Stimulated activated CD4-positive, alpha-beta T cell treated with anti-CD3 and anti-CD28 coated beads, Interleukin-15, amount 100 ng/mL, for 24 hours (primary cell): Measurements from ENCODE around the gene GLYR1.
A peak's percentile ranks its signal among the peaks of the same experiment; 100 is the strongest.
"Not testable (repeated sequence)": the region's sequence is repeated elsewhere in the genome, so short reads cannot be mapped to it uniquely, and the experiment has no call there.

ENCODE experiments used
- DNase-seq: peaks from one replicate; pipeline ENCODE4 v3.0.0-alpha.2; 2020

The GLYR1 gene

DNA sequence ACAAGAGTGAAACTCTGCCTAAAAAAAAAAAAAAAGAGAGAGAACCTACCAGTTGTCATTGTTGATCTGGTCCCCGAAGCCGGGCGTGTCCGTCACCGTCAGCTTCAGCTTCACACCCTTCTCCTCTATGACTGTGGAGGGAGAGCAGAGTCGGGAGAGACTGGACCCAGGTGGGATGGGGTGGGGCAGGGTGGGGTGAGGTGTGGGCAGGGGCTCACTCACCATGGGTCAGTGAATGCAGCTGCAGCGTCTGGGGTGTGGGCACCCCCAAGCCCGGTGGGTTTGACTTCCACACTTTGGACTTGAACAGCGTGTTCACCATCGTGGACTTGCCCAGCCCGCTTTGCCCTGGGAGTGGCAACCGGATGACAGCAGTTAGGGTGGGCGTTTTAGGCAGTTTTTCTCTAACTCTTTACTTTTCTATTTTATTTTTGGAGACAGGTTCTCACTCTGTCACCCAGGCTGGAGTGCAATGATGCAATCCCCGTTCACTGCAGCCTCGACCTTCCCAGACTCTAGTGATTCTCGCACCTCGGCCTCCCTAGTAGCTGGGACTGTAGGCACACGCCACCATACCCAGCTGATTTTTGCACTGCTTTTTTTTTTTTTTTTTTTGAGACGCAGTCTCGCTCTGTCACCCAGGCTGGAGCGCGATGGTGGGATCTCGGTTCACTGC, 61.2 kb downstream of the GLYR1 start:
- no peak for DNase-seq

GRCh38 chr16:4784444-4784987, 62.6 kb downstream of the GLYR1 start:
- DNase-seq: not testable (repeated sequence)

DNA sequence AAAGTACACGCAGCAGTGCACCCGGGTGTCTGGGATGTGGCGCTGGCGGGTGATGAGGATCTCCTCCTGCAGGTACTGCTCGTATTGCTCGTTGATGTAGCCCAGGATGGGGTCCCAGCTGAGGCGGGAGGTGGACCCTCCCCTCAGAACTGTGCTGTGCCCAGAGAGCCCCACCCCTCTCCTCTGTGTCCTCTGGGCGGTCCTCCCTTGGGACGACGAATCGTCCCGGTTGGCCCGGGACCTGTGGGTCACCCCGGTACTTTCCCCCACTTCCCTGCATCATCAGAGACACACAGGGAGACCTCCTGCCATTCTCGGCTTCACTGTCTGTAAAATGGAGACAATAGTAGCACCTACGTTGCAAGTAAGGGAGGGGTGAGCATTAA, 63.1 kb downstream of the GLYR1 start:
- DNase-seq: no peak

GRCh38 chr16:4783251-4783950, 63.7 kb downstream of the GLYR1 start:
- no peak for DNase-seq

DNA sequence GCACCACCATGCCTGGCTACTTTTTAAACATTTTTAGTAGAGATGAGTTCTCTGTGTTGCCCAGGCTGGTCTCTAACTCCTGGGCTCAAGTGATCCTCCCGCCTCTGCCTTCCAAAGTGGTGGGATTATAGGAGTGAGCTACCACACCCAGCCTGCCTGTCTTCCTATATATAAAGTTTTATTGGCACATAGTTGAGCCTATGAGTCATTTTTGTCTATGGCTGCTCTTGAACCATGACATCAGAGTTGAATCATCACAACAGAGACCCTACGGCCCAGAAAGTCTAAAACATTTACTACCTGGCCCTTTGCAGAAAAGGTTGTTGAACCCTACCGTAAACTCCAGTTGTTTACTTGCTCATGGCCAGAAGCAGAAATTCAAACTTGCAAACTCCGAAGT, 66.9 kb downstream of the GLYR1 start:
- no peak for DNase-seq

GRCh38 chr16:4778050-4778392, 69.1 kb downstream of the GLYR1 start:
- no peak for DNase-seq

DNA sequence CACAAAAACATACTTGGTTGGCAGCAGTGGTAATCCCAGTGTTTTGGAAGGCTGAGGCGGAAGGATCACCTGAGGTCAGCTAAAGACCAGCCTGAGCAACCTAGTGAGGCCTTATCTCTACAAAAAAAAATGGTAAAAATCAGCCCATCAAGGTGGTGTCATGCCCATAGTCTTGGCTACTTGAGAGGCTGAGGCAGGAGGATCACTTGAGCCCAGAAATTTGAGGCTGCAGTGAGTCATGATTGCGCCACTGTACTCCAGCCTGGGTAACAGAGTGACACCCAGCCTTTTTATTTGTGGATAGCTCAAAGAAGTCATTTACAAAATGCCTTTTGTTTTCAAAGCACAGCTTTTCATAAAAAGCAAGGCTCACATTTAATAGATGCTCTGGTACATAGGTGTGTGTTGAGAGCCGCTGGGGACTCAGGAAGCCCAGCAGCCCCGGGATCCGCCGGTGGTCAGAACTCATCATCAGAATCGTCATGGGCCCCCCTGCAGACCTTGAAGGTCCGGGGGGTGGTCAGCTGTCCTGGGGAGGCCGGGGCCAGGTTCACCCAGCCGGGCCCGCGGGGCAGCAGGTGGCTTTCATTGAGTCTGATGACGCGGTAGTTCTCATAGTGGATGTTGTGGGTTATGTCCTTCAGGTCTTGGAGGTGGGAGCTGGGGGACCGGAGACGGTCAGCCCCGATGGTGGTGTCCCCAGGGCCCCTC, 69.6 kb downstream of the GLYR1 start:
- no peak for DNase-seq

DNA sequence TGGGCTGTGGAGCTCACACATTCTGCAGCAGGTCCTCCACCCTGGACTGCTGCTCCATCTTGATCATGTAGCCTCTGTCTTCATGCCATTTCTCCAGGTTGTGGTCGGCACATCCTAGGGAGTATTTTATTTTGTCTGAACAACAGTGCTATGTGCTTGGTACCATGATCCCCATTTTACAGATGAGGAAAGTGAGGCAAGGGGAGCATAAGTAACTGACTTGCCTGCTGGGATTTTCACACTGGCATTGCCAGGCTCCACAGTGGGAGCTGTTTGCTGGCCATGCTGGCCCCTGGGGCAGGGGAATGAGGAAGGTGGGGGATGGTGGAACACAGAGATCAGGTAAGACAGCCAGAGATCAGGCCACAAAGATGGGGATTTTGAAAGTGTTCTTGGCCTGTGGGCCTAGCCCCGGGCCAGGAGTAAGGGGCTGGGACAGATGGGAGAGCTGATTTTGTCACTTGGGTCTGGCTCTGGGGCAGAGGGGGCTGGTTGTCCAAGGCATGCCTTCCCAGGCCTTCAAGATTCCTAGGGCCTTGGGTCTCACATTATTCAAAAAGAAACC, 70.9 kb downstream of the GLYR1 start:
- DNase-seq: no peak

- DNase-seq: no peak
Observed at GRCh38 chr16:4775005-4775404, 72.1 kb downstream of the GLYR1 start.

DNA sequence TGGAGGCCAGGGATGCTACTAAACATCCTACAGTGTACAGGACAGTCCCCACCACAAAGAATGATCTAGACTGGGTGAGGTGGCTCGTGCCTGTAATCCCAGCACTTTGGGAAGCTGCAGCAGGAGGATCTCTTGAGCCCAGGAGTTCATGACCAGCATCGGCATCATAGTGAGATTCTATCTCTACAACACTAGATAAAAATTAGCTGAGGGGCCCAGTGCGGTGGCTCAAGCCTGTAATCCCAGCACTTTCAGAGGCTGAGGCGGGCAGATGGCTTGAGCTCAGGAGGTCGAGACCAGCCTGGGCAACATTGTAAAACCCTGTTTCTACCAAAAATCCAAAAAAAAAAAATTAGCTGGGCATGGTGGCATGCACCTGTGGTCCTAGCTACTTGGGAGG, 74.7 kb downstream of the GLYR1 start:
- DNase-seq: no peak

DNA sequence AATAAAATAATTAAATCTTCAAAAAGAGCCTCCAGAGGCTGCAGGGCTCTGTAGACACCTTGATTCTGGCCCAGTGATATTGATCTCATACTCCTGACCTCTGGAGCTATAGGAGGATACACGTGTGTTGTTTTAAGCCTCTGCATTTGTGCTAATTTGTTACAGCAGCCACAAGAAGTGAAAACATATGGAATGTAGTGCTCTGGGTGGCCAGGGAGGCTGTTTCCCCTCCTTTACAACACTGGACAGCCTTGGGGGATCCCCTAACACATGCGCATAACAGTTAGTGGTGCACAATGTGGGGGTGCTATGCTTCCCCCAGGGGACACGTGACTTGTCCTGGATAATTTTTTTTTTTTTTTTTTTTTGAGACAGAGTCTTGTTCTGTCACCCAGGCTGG, 75.4 kb downstream of the GLYR1 start:
- DNase-seq: no peak

GRCh38 chr16:4769306-4769638, 77.8 kb downstream of the GLYR1 start:
- no peak for DNase-seq

DNA sequence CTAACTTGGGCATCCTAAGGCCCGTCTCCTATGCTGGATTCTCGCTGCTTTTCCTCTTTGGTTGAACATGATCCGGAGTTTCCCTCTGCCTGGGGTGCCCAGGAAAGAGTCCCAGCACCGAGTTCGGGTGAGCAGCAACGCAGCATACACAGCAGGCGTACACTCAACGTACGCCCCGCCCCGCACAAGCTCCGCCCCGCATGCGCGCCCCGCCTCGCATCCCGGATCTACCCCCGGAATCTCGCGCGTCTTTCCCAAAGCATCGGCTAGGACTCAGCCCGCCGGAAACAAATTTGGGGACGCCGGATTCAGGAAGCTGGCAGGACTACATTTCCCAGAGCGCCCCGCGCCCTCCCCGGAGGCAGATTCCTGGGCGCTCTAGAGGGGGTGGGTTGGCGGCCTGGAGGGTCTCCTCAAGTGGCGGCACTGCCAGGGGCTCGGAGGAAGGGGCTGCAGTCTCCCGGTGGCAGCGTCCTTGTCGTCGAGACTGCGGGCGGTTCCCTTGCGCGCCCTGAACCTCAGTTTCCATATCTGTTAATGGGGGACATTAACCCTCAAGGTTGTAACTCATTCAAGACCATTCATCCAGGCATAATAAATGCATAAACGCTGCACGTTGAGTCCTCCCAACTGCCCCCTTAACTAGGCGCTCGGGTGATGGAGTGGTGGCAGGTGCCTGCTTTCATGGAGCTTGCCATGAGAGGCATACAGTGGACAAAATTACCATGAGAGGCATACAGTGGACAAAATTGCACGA, 78.4 kb downstream of the GLYR1 start:
- peak; percentile 96 for DNase-seq

DNA sequence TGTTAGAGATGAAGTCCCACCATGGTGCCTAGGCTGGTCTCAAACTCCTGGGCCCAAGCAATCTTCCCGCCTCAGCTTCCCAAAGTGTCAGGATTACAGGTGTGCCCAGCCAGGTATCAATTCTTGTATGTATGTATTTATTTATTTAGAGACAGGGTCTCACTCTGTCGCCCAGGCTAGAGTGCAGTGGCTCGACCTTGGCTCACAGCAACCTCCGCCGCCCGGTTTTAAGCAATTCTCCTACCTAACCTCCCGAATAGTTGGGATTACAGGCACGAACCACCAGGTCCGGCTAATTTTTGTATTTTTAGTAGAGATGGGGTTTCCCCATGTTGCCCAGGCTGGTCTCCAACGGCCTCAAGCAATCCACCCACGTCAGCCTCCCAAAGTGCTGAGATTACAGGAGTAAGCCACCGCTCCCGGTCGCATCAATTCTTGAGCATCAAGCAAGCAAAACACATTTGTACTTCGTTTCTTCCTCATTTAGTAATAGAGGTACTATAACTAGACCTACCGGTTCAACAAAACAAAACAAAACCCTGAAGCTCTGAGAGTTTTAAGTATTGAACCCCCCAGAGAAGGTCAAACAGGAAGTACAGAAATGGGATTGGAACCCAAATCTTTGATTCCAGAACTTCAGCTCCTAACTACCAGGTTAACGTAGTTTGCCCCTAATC, 79.1 kb downstream of the GLYR1 start:
- DNase-seq: peak; percentile 35

DNA sequence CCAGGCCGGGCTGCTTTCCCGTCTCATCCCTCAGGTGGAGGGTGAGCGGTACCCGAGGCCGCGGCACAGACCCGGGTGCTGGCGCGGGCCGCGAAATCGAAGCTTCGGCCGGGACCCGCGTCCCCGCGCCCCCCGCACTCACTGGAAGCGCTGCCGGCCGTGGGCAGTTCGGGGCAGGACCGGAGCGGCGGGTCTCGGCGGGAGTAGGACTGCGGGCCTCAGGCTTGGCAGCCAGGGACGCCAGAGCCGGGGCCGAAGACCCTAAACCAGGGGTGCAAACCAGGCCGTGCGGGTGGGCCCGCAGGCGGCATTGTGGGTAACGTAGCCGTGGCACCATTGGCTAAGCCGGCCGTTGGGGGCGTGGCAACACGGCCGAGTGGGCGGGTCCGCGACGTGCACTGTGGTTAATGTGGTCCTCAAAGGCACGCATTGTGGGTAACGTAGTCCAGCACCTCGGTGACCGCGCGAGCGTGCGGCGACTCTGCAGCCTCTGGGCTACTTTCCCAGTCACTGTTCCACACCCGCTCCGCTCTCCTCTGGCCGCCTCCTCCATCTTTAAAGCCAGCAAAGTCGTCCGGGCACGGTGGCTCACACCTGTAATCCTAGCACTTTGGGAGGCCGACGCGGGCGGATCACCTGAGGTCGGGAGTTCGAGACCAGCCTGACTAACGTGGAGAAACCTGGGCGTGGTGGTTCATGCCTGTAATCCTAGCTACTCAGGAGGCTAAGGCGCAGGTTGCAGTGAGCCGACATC, 80.0 kb downstream of the GLYR1 start, which contains the start of gene ZNF500:
Gene ZNF500 (minus strand): TSS at position 288 of the 754 bp plus-strand sequence. CDS start 1,184 bp downstream, outside the sequence.
- peak; percentile 98 for DNase-seq

DNA sequence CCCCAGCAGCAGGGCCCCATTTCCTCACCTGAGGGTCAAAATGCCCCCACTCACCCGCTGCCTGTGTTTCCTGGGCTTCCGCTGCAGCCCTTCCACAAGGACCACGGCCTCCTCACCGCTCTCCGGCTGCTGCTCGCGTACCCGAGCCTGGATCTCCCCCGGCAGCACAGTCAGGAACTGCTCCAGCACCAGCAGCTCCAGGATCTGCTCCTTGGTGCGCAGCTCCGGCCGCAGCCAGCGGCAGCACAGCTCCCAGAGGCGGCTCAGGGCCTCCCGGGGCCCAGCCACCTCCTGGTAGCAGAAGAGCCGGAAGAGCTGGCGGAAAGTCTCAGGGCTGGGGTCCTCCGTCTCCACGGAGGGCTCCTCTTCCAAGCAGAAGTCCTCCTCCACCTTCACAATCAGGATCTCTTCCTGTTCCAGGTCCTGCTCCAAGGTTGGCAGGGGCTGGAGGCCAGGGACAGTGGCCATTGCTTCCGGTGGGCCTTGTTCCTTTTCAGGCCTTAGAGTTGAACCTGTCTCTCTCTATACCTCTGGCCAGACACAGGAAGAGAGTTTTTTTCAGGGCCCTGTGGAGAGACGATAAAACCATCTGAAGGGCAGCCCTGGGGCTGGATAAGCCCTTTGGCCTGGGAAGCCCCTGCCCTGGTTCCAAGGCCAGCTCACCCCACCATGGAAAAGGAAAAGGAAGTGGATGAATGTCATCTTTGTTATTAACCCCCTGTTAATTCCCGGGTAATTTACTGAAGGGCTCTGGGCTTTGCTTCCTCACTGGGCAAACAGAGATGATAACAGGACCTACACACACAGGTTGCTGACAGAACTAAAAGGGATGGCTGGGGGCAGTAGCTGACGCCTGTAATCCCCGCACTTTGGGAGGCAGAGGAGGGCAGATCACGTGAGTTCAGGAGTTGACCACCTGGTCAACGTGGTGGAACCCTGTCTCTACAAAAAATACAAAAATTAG, 81.3 kb downstream of the GLYR1 start:
- DNase-seq: no peak

DNA sequence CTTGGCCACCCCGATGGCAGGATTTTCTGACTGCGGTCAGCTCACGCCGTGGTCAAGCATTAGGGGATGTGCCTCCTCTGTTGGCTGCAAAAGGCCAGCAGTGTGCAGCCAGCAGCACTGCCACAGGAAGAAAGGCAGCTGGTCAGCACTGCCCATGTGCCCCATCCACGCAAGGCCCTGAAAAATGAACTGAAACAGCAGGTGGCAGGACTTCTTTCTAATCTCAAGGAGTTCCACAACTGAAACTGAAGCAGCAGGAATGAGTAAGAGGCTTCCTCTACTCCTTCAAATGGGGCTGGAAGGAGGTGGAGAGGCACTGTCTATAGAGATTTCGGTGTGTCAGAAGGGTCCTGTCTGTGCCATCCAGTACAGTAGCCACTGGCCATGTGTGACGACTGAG, 83.3 kb downstream of the GLYR1 start:
- no peak for DNase-seq

DNA sequence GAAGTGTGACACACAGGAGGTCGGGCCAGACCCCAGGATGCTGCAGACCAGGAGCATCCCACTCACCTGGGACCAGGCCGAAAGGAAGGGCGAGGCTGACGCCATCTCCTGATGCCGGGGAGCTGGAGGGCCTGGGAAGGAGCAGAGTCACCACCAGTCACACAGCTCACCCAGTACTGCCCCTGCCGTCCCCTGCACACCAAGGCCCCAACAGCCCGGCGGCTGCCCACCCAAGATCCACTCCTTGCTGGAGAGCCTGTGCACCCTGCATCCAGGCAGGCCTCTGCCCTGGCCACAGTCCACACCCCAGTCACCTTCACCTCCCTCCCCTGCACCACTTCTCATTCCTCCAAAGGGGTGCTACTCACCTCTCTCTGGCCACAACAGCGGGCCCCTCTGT, 84.9 kb downstream of the GLYR1 start:
- no peak for DNase-seq

- no peak for DNase-seq
Observed at GRCh38 chr16:4760221-4760910, 86.7 kb downstream of the GLYR1 start.

- no peak for DNase-seq
Observed at GRCh38 chr16:4755687-4756086, 91.4 kb downstream of the GLYR1 start.
